A549 (cell line): ENCODE data around the gene GPR150. TPM values are rescaled to one million over a fixed set of nuclear protein-coding genes. Genes with fewer than 3 reads are reported as not detected.
"Not testable (repeated sequence)": the region's sequence is repeated elsewhere in the genome, so short reads cannot be mapped to it uniquely, and the experiment has no call there.

ENCODE experiments used
- ATAC-seq, 2 experiments: fragments of 200-7000 bp in 1 of 2; fragments of >200 bp in 1 of 2; cut with Nextera tagmentation in 1 of 2; cut with Tn5 transposase in 1 of 2; 3 replicates each; pipeline versions ENCODE4 v1.8.0 to v1.9.1; 2018 to 2020; ENCODE audit warnings: mild to moderate bottlenecking in 1 of 2, moderate library complexity in 1 of 2
- CTCF ChIA-PET: fragments of 300-600 bp; sonication (Branson Sonifier 250); formaldehyde crosslinking; extraction: SDS; loops from one replicate; lab custom pipeline; 2021; ENCODE audit warnings: antibody characterized with exemption, inconsistent platforms; lab: Yijun Ruan, JAX
- POLR2A ChIA-PET: fragments of 350-600 bp; formaldehyde crosslinking; extraction: SDS; loops from one replicate; lab custom pipeline; 2021; ENCODE audit warnings: antibody characterized with exemption, inconsistent platforms; lab: Yijun Ruan, JAX
- DNase-seq, 2 experiments: peaks; one replicate each; pipeline versions ENCODE4 v3.0.0 to v3.0.0-alpha.2; 2011 to 2016; ENCODE audit warnings: low read depth in 1 of 2, low spot score in 1 of 2
- FAIRE-seq: peaks from 2 replicates; lab custom pipeline; 2011; peaks lifted over from hg19 to GRCh38; lab: Jason Lieb, UNC
- H3K27ac ChIP-seq, 2 experiments: fragments of >200 bp; sonication (Bioruptor Twin); formaldehyde crosslinking; 3 replicates each; pipeline ENCODE4 v1.5.1; 2016 to 2017
- H3K4me1 ChIP-seq: fragments of >200 bp; sonication (Bioruptor Twin); formaldehyde crosslinking; 3 replicates; pipeline ENCODE4 v1.6.1; 2016
- H3K4me2 ChIP-seq: fragments of >200 bp; sonication (Bioruptor Twin); formaldehyde crosslinking; 3 replicates; pipeline ENCODE4 v1.6.1; 2016
- H3K4me3 ChIP-seq: fragments of >200 bp; sonication (Bioruptor Twin); formaldehyde crosslinking; 3 replicates; pipeline ENCODE4 v1.5.1; 2016
- H3K9me3 ChIP-seq: fragments of >200 bp; sonication (Bioruptor Twin); formaldehyde crosslinking; 3 replicates; pipeline ENCODE4 v1.6.1; 2016
- CHD4 ChIP-seq: fragments of 200-600 bp; sonication (generic); IDR thresholded peaks from 2 replicates; pipeline ENCODE4 v1.6.1; 2016; ENCODE audit warnings: antibody characterized with exemption, mild to moderate bottlenecking, borderline replicate concordance
- EHF ChIP-seq: fragments of 250-450 bp; sonication (Bioruptor Pico); IDR thresholded peaks from 2 replicates; pipeline ENCODE4 v1.5.0; 2020; ENCODE audit warnings: mild to moderate bottlenecking
- EHMT2 ChIP-seq: fragments of 200-600 bp; sonication (generic); IDR thresholded peaks from 2 replicates; pipeline ENCODE4 v1.6.1; 2016; ENCODE audit warnings: antibody characterized with exemption, low read depth, mild to moderate bottlenecking, moderate library complexity
- HMGXB4 ChIP-seq: fragments of 250-450 bp; sonication (Bioruptor Pico); IDR thresholded peaks from 2 replicates; pipeline ENCODE4 v1.5.0; 2021; ENCODE audit warnings: mild to moderate bottlenecking, moderate library complexity, borderline replicate concordance
- JUNB ChIP-seq: fragments of >200 bp; sonication (Bioruptor Twin); formaldehyde crosslinking; IDR thresholded peaks from 2 replicates; pipeline ENCODE4 v1.6.1; 2016
- MAZ ChIP-seq: fragments of 150-350 bp; IDR thresholded peaks from 2 replicates; pipeline ENCODE4 v1.6.1; 2014; ENCODE audit warnings: antibody characterized with exemption, low read depth, low read length, borderline replicate concordance
- NFE2L2 ChIP-seq: fragments of 150-350 bp; conservative IDR thresholded peaks from 2 replicates; pipeline ENCODE4 v1.6.1; 2014; ENCODE audit warnings: low read length
- NPAS2 ChIP-seq: fragments of 250-450 bp; sonication (Bioruptor Pico); IDR thresholded peaks from 2 replicates; pipeline ENCODE4 v1.8.0; 2022; ENCODE audit warnings: mild to moderate bottlenecking, moderate library complexity, borderline replicate concordance
- RAD21 ChIP-seq, 2 experiments: fragments of >200 bp in 1 of 2; sonication (Bioruptor Twin) in 1 of 2; formaldehyde crosslinking in 1 of 2; IDR thresholded peaks in 1 of 2; conservative IDR thresholded peaks in 1 of 2; 2 replicates in 1 of 2; 3 replicates in 1 of 2; pipeline ENCODE4 v1.6.1; 2012 to 2018; ENCODE audit warnings: inconsistent platforms in 1 of 2
- RARB ChIP-seq: fragments of 250-450 bp; sonication (Bioruptor Pico); IDR thresholded peaks from 2 replicates; pipeline ENCODE4 v1.8.0; 2021; ENCODE audit warnings: mild to moderate bottlenecking, moderate library complexity
- RFX5 ChIP-seq: fragments of 450-650 bp; IDR thresholded peaks from 2 replicates; pipeline ENCODE4 v1.7.1; 2014; ENCODE audit warnings: antibody characterized with exemption, mild to moderate bottlenecking, moderate library complexity
- WGBS: methylation state at CpG from one replicate; pipeline ENCODE4 v1.1.6; 2017; ENCODE audit errors: missing lambda C conversion rate; 5-methylcytosine and 5-hydroxymethylcytosine counted together
- polyA plus RNA-seq, 4 experiments: library from polyadenylated mRNA; depleted of rRNA in 3 of 4; stranded (reverse); fragments of >200 nt; fragmentation: RNase III in 1 of 4; extraction: RNeasy Plus Mini Kit Qiagen cat#74134 plus additional on column Dnase treatment in 1 of 4; gene quantifications; 2 replicates in 3 of 4; 3 replicates in 1 of 4; pipeline ENCODE4 v1.2.3, GENCODE V29; 2011 to 2017
- TF ChIP-seq, protein P1 (sequence below): fragments of 450-650 bp; IDR thresholded peaks from 2 replicates; pipeline ENCODE4 v1.6.1; 2014; ENCODE audit warnings: antibody characterized with exemption
- TF ChIP-seq, protein P2 (sequence below): IDR thresholded peaks from 2 replicates; pipeline ENCODE4 v1.6.1; 2012
- TF ChIP-seq, protein P3 (sequence below): fragments of 200-600 bp; sonication (generic); IDR thresholded peaks from 2 replicates; pipeline ENCODE4 v1.6.1; 2016; ENCODE audit warnings: antibody characterized with exemption, mild to moderate bottlenecking, moderate library complexity
- TF ChIP-seq, protein P4 (sequence below): fragments of >200 bp; sonication (Bioruptor Twin); formaldehyde crosslinking; IDR thresholded peaks from 3 replicates; pipeline ENCODE4 v1.5.1; 2016

GPR150 gene
- polyA plus RNA-seq, 2 of the 4 experiments (the other 2 are of a cell fraction): 0.13 TPM; not detected in 1

DNA sequence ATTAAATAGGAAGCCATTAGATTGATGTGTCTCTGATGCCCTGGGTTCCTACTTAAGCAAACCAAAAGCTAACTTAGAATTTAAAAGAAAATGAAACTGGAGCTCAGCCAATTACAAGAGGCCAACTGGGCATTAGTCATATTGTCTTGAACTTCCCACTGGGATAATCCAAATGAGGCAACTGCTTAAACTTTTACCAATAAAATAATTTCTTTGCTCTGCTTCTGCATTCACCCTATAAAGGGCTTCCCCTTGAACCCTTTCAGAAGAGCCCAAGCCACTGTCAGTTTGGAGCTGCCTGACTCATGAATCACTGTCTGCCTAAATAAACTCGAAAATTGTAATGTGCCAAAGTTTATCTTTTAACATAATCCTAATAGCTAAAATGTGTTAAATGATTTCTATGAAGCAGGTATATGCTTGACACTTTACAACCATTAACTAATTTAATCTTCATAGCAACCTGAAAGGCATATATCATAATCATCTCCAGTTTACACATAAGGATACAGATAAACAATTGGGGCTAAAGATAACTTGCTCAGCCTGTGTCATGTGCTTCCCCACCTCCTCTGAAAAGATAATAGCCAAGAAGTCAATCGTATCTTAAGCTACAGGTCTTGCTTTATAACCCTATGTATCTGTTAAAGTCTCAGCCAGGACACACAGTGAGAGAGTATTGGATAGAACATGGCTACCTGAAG lies 11.5 kb downstream of the GPR150 start:
- H3K4me2 ChIP-seq: peak overlapping the region; percentile 33
- ChIA-PET POLR2A (interaction anchor here (0.8 kb wide), 1 partner anchor 15 kb away, joined by 7 read pairs; the partner anchor contains the start of gene RFESD), CTCF (interaction anchor here (0.8 to 1.5 kb wide), 7 partner anchors 8 to 971 kb away, joined by 3 to 6 read pairs (median 3); no protein-coding TSS in a partner anchor)
- DNase-seq (no peak), ATAC-seq (peak; percentile 20 to 41; a peak in 4 of 6 replicates), FAIRE-seq (no peak)
- H3K4me3 ChIP-seq: no peak overlapping the region
- TF ChIP-seq, protein P1, sequence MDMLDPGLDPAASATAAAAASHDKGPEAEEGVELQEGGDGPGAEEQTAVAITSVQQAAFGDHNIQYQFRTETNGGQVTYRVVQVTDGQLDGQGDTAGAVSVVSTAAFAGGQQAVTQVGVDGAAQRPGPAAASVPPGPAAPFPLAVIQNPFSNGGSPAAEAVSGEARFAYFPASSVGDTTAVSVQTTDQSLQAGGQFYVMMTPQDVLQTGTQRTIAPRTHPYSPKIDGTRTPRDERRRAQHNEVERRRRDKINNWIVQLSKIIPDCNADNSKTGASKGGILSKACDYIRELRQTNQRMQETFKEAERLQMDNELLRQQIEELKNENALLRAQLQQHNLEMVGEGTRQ: no peak
- TF ChIP-seq, protein P2, sequence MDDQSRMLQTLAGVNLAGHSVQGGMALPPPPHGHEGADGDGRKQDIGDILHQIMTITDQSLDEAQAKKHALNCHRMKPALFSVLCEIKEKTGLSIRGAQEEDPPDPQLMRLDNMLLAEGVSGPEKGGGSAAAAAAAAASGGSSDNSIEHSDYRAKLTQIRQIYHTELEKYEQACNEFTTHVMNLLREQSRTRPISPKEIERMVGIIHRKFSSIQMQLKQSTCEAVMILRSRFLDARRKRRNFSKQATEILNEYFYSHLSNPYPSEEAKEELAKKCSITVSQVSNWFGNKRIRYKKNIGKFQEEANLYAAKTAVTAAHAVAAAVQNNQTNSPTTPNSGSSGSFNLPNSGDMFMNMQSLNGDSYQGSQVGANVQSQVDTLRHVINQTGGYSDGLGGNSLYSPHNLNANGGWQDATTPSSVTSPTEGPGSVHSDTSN: no peak
- no peak for TF ChIP-seq MAZ
- no peak for TF ChIP-seq HMGXB4 (CRISPR knock-in tag)
- TF ChIP-seq NFE2L2: no peak
- TF ChIP-seq, protein P3, sequence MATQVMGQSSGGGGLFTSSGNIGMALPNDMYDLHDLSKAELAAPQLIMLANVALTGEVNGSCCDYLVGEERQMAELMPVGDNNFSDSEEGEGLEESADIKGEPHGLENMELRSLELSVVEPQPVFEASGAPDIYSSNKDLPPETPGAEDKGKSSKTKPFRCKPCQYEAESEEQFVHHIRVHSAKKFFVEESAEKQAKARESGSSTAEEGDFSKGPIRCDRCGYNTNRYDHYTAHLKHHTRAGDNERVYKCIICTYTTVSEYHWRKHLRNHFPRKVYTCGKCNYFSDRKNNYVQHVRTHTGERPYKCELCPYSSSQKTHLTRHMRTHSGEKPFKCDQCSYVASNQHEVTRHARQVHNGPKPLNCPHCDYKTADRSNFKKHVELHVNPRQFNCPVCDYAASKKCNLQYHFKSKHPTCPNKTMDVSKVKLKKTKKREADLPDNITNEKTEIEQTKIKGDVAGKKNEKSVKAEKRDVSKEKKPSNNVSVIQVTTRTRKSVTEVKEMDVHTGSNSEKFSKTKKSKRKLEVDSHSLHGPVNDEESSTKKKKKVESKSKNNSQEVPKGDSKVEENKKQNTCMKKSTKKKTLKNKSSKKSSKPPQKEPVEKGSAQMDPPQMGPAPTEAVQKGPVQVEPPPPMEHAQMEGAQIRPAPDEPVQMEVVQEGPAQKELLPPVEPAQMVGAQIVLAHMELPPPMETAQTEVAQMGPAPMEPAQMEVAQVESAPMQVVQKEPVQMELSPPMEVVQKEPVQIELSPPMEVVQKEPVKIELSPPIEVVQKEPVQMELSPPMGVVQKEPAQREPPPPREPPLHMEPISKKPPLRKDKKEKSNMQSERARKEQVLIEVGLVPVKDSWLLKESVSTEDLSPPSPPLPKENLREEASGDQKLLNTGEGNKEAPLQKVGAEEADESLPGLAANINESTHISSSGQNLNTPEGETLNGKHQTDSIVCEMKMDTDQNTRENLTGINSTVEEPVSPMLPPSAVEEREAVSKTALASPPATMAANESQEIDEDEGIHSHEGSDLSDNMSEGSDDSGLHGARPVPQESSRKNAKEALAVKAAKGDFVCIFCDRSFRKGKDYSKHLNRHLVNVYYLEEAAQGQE: no peak
- no peak for TF ChIP-seq RAD21 (conservative IDR thresholded peaks at IDR 0.05 in 1 of 2, IDR thresholded peaks at IDR 0.05 in 1 of 2)
- no peaks in the 10 kb centered on the region for H3K9me3 ChIP-seq
- H3K27ac ChIP-seq: no peak overlapping the region
- H3K4me1 ChIP-seq: peaks cover 14% of the 10 kb centered on the region; the same call in 2 of the 3 replicates
- WGBS: 23% methylated on average over 2 of the region's 2 CpGs

- FAIRE-seq (no peak), DNase-seq (peak in 1 of 2 experiments; percentile 27), ATAC-seq (peak; percentile 69 to 77)
- Histone ChIP-seq H3K4me1 (peaks cover 14% of the 10 kb centered on the region; the same call in 2 of the 3 replicates), H3K27ac (no peak overlapping the region), H3K4me2 (peak overlapping the region; percentile 33; the same call in 2 of the 3 replicates), H3K9me3 (no peaks in the 10 kb centered on the region), H3K4me3 (no peak overlapping the region)
- TF ChIP-seq MAZ: no peak
- TF ChIP-seq HMGXB4 (CRISPR knock-in tag): no peak
- TF ChIP-seq, protein P4, sequence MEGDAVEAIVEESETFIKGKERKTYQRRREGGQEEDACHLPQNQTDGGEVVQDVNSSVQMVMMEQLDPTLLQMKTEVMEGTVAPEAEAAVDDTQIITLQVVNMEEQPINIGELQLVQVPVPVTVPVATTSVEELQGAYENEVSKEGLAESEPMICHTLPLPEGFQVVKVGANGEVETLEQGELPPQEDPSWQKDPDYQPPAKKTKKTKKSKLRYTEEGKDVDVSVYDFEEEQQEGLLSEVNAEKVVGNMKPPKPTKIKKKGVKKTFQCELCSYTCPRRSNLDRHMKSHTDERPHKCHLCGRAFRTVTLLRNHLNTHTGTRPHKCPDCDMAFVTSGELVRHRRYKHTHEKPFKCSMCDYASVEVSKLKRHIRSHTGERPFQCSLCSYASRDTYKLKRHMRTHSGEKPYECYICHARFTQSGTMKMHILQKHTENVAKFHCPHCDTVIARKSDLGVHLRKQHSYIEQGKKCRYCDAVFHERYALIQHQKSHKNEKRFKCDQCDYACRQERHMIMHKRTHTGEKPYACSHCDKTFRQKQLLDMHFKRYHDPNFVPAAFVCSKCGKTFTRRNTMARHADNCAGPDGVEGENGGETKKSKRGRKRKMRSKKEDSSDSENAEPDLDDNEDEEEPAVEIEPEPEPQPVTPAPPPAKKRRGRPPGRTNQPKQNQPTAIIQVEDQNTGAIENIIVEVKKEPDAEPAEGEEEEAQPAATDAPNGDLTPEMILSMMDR: no peak
- no peak for TF ChIP-seq JUNB
- TF ChIP-seq RARB: no peak
- no peak for TF ChIP-seq RFX5
- TF ChIP-seq CHD4: no peak
- no peak for TF ChIP-seq EHMT2
- no peak for TF ChIP-seq EHF (CRISPR knock-in tag)
- no peak for TF ChIP-seq NPAS2 (CRISPR knock-in tag)
- TF ChIP-seq, protein P1: no peak
- ChIA-PET CTCF (interaction anchor here (1.2 to 1.5 kb wide), 5 partner anchors 9 to 32 kb away, joined by 3 to 4 read pairs (median 3); no protein-coding TSS in a partner anchor), POLR2A (no interaction called here)
- 70% methylated on average over 4 of the region's 4 CpGs for WGBS
Measured at GRCh38 chr5:95631991-95632675, 12.2 kb downstream of the GPR150 start.

DNA sequence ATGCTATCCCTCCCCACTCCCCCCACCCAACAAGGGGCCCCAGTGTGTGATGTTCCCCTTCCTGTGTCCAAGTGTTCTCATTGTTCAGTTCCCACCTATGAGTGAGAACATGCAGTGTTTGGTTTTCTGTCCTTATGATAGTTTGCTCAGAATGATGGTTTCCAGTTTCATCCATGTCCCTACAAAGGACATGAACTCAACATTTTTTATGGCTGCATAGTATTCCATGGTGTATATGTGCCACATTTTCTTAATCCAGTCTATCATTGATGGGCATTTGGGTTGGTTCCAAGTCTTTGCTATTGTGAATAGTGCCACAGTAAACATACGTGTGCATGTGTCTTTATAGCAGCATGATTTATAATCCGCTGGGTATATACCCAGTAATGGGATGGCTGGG lies 13.1 kb downstream of the GPR150 start:
- ATAC-seq: not testable (repeated sequence)
- WGBS: 90% methylated on average over 2 of the region's 2 CpGs

More for the DNA sequence above, 13.1 kb downstream of the GPR150 start:
- H3K4me3 ChIP-seq, DNase-seq, H3K27ac ChIP-seq, POLR2A ChIA-PET, H3K4me2 ChIP-seq, FAIRE-seq, H3K9me3 ChIP-seq: not testable (repeated sequence)
- CTCF ChIA-PET: interaction anchor here (1.3 kb wide), 1 partner anchor 31 kb away, joined by 4 read pairs; no protein-coding TSS in a partner anchor
- peaks cover 14% of the 10 kb centered on the region; the same call in 2 of the 3 replicates for H3K4me1 ChIP-seq
